NCI-H1694 treated with DMSO at 0.1 percent for 48 hours (cell line): ENCODE data around the gene LIPM.

Source experiments
- DNase-seq: peaks from one replicate; lab custom pipeline; 2025; lab: John Stamatoyannopoulos, UW

The LIPM gene

GRCh38 chr10:88840881-88841280 lies 38.4 kb downstream of the LIPM start:
- no peak for DNase-seq

GRCh38 chr10:88841316-88842111 lies 39.0 kb downstream of the LIPM start:
- no peak for DNase-seq

GRCh38 chr10:88843171-88843570 lies 40.6 kb downstream of the LIPM start:
- DNase-seq = no peak

- DNase-seq = no peak
These were observed 46.0 kb downstream of the LIPM start for GRCh38 chr10:88848499-88848898.

GRCh38 chr10:88849234-88849633 lies 46.7 kb downstream of the LIPM start:
- DNase-seq = no peak

- no peak for DNase-seq
These were observed 48.2 kb downstream of the LIPM start for GRCh38 chr10:88850712-88851111.

GRCh38 chr10:88851706-88852105 lies 49.2 kb downstream of the LIPM start, which contains the start of gene ANKRD22:
Gene ANKRD22, minus strand, starts transcription at chr10:88851844. Its CDS starts 237 bp downstream, at chr10:88851607.
- no peak for DNase-seq

GRCh38 chr10:88852327-88852726 lies 49.8 kb downstream of the LIPM start:
- no peak for DNase-seq

- DNase-seq = no peak
These were observed 50.8 kb downstream of the LIPM start for GRCh38 chr10:88853155-88853881.

GRCh38 chr10:88854684-88855083 lies 52.2 kb downstream of the LIPM start:
- no peak for DNase-seq

- no peak for DNase-seq
These were observed 55.3 kb downstream of the LIPM start for GRCh38 chr10:88857831-88858230.

- no peak for DNase-seq
These were observed 56.0 kb downstream of the LIPM start for GRCh38 chr10:88858491-88858890.

- no peak for DNase-seq
These were observed 58.5 kb downstream of the LIPM start for GRCh38 chr10:88861036-88861435.

- DNase-seq = peak; percentile 5
These were observed 62.8 kb downstream of the LIPM start for GRCh38 chr10:88865281-88865876.

- no peak for DNase-seq
These were observed 63.9 kb downstream of the LIPM start for GRCh38 chr10:88866454-88866853.

GRCh38 chr10:88870089-88870488 lies 67.6 kb downstream of the LIPM start:
- DNase-seq = no peak
